HG02840 (cell line): ENCODE data around the gene PPP2R3B.
"Not testable (repeated sequence)": the region's sequence is repeated elsewhere in the genome, so short reads cannot be mapped to it uniquely, and the experiment has no call there.

ENCODE experiments used
- ATAC-seq: cut with Tn5 transposase; IDR thresholded peaks from one replicate; pipeline ENCODE4 v1.9.1; 2021; ENCODE audit warnings: mild to moderate bottlenecking, moderate library complexity, moderate number of reproducible peaks; ENCODE audit not compliant: unreplicated experiment, low FRiP score

The PPP2R3B gene

DNA sequence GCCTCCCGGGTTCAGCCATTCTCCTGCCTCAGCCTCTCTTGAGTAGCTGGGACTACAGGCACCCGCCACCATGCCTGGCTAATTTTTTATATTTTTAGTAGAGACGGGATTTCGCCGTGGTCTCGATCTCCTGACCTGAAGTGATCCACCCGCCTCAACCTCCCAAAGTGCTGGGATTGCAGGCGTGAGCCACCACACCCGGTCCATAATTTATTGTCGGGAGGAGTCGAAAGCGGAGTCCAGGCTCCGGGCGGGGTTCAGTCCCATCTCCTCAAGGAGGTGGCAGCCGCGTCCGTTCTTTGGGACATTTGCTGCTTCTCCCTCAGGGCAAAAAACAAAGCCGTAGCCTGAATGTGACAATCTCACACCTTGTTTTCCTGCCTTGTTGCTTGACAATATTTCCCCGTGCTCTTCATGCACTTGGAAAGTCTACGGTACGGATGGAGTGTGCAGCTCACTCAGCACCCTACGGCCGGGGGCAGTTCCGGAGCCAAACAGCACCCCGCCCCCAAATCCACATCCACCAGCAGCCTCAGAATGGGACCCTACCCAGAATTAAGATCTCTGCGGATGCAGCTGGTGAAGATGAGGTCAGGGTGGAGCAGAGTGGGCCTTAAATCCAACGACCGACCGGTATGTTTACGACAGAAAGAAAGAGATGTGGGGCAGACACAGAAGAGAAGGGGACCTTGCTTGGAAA, 77.7 kb downstream of the PPP2R3B start:
- no peak for ATAC-seq

DNA sequence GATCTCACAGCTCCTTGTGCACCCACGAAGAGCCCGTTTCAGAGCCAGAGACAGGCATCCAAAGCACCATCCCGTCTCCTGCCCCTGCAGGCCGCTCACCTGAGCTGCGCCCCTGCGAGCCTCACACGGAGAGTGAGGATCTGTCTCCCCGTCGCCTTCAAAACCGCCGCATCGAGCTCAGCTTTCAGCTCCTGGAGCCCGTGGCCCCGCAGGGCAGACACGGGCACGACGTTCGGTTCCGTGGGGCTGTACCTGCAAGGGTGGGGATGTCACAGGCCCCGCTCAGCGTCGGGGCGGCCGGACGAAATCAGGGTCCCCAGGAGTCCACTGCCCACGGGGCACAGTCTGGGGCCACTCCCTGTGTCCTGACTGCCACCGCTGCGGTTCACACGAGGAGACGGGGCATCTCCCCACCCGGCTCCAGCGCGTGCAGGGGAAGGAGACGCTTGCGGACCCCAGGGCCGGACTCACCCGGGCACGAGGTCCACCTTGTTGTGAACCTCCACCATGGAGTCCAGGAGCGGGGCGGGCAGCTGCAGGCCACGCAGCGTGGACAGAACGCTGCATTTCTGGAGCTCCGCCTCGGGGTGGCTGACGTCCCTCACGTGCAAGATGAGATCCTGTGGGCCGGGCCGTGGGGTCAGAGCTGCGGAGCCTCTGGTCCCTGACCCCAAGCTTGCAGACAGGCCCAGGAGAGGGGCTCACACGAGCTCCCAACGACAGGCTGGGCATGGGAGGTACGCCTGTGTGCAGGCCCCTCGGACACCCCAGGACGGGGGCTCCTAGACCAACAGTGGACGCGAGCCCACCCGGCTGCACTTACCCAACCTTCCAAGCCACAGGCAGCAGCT, 79.2 kb downstream of the PPP2R3B start:
- no peak for ATAC-seq

DNA sequence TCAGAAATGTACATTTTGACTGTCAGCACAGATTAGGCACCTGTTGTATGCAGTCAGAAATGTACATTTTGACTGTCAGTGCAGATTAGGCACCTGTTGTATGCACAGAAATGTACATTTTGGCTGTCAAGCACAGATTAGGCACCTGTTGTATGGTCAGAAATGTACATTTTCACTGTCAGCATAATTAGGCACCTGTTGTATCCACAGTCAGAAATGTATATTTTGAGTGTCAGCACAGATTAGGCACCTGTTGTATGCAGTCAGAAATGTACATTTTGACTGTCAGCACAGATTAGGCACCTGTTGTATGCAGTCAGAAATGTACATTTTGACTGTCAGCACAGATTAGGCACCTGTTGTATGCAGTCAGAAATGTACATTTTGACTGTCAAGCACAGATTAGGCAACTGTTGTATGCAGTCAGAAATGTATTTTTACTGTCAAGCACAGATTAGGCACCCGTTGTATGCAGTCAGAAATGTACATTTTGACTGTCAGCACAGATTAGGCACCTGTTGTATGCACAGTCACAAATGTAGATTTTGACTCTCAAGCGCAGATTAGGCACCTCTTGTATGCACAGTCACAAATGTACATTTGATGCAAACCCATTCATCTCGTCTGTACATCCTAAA, 80.0 kb downstream of the PPP2R3B start:
- ATAC-seq, result not testable (repeated sequence)

DNA sequence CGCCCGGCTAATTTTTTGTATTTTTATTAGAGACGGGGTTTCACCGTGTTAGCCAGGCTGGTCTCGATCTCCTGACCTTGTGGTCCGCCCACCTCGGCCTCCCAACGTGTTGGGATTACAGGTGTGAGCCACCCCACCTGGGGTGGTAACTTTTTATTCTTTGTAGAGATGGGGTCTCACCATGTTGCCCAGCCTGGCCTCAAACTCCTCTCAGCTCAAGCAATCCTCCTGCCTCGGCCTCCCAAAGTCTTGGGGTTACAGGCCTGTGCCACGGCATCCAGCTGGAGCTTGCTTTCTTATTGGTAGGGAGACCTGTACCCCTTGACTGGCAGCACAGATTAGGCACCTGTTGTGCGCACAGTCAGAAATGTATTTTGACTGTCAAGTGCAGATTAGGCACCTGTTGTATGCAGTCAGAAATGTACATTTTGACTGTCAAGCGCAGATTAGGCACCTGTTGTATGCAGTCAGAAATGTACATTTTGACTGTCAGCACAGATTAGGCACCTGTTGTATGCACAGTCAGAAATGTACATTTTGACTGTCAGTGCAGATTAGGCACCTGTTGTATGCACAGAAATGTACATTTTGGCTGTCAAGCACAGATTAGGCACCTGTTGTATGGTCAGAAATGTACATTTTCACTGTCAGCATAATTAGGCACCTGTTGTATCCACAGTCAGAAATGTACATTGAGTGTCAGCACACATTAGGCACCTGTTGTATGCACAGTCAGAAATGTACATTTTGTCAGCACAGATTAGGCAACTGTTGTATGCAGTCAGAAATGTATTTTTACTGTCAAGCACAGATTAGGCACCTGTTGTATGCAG, 80.7 kb downstream of the PPP2R3B start:
- not testable (repeated sequence) for ATAC-seq

DNA sequence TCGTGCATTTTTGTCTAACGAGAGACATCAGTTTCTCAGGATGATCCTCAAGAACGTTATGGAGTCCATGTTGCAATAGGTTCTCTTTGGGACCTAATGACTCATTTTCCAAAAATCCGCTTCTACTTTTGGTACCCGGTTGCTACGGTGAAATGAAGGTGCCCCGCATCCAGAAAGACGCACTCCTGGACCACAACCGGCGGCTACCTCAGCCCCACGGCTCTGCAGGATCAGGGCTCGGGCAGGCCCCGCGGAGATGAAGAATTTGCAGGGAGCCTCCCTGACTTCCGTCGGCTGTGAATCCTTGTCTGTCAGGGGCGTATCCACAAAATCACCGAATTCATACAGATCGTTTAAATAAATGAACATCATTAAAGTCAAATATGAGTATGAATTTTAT, 83.7 kb downstream of the PPP2R3B start:
- no peak for ATAC-seq

DNA sequence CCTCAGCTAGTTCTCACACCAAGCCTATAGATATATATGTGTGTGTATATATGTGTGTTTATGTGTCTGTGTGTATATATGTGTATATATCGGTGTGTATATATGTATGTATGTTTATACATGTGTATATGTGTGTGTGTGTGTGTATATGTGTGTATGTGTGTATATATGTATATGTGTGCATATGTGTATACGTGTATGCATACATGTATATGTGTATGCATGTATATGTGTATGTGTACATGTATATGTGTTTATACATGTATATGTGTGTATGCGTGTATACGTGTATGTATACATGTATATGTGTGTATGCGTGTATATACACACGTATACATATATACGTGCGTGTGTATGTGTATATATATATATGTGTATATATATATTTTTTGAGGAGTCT, 86.4 kb downstream of the PPP2R3B start:
- no peak for ATAC-seq

DNA sequence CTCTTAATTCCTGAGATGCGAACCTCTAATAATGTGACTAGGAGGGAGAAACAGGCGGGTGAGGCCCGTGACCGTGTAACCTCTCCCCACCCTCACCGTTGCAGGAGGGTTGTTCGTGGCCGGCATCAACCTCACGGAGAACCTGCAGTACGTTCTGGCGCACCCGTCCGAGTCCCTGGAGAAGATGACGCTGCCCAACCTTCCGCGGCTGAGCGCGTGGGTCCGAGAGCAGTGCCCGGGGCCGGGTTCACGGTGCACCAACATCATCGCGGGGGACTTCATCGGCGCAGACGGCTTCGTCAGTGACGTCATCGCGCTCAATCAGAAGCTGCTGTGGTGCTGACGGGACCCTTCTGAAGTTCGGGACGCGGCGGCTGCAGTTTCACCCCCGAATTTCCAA, 87.7 kb downstream of the PPP2R3B start:
- ATAC-seq, result no peak

DNA sequence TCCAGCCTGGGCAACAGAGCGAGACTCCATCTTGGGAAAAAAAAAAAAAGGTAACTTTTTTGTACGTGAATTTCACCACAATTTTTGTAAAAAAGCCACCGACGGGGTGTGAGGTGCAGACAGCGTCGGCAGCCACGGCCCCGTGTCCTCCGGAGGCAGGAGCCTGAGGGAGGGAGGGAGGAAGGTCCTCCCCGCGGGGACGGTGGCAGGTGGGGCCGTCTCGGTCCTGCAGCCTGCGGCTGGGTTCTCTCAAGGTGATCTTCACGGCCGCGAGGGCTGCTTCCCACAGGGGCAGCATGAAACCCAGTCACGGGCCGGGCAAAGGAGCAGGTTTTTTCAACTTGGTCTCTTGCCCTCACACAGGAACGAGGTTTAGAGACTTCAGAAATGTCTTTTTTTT, 91.6 kb downstream of the PPP2R3B start:
- ATAC-seq, result no peak

DNA sequence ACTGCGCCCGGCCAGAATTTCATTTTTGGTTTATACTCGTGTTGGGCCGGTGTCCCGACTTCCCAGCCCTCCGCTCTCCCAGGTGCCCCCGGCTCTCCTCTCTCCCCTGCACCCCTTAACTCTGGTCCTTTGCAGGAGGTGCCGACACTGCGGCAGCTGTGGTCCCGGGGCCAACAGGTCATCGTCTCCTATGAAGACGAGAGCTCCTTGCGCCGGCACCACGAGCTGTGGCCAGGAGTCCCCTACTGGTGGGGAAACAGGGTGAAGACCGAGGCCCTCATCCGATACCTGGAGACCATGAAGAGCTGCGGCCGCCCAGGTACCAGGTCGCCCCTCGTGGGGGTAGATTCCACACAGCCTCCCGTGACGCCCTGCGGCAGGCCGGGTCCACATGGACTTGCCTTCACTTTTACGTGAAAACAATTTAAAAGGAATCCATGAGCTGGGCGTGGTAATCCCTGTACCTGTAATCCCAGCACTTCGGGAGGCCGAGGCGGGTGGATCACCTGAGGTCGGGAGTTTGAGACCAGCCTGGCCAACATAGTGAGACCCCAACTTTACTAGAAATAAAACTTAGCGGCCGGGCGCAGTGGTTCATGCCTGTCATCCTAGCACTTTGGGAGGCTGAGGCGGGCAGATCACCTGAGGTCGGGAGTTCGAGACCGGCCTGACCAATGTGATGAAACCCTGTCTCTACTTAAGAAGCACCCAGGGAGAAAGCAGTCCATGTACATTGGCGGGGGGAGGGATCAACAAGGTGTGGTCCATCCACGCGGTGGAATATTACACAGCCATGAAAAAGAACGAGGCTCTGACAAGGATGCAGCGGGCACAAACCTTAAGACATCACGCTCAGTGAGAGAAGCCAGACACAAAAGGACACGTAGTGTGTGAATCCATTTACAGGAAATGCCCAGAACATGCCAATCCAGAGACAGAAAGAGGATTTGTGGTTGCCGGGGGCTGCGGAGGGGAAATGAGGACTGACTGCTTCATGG, 93.5 kb downstream of the PPP2R3B start:
- no peak for ATAC-seq

DNA sequence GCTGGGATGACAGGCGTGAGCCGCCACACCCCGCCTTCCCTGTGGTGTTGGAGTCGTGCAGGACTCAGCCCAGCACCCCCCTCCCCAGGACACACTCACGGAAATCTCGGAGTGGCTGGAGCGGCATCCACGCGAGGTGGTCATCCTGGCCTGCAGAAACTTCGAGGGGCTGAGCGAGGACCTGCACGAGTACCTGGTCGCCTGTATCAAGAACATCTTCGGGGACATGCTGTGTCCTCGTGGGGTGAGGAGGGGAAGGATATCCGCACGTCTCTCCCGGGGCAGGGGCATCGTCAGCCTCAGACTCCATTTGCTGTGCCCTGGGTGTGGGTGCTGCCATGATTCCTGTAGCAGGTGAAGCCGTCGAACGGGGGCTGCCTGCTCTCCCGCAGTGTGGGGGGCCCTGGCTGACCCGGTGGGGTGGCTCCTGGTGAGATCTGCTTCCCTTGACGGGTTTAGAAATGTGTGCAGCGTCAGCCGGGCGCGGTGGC, 95.3 kb downstream of the PPP2R3B start:
- no peak for ATAC-seq

DNA sequence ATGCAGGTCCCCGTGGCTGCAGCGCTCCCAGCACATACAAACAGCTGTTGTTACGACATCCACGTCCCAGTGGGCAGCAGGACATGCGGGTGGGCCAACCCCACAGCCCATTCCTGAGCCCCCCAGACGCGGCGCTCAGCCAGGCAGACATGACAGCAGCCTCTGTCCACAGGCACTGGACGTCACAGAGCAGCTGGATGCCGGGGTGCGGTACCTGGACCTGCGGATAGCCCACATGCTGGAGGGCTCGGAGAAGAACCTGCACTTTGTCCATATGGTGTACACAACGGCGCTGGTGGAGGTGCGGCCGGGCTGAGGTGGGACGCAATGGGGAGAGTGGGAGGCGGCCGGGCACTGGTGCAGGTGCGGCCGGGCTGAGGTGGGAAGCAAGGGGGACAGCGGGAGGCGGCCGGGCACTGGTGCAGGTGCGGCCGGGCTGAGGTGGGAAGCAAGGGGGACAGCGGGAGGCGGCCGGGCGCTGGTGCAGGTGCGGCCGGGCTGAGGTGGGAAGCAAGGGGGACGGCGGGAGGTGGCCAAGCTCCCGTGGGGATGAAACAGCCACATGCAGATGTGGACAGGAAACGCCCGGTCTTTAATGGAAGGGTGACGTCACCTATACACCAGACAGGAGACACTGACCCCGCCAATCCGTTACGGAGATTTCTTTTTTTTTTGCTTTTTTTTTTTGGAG, 96.1 kb downstream of the PPP2R3B start:
- ATAC-seq, result no peak

DNA sequence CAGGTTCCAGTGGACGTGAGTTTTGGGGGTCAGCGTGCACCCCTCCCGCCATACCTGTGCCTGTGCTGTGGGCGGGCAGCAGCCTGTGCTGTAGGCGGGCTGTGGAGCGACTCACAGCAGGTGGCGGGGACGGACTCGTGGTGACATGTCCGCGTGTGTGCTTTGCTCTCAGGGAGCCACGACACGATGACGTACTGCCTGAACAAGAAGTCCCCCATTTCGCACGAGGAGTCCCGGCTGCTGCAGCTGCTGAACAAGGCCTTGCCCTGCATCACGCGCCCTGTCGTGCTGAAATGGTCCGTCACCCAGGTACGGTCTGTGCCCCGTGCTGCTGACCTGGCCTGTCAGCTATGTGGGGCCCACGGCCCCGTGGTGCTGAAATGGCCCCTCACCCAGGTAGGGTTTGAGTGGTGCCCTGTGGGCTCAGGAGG, 98.1 kb downstream of the PPP2R3B start:
- no peak for ATAC-seq

DNA sequence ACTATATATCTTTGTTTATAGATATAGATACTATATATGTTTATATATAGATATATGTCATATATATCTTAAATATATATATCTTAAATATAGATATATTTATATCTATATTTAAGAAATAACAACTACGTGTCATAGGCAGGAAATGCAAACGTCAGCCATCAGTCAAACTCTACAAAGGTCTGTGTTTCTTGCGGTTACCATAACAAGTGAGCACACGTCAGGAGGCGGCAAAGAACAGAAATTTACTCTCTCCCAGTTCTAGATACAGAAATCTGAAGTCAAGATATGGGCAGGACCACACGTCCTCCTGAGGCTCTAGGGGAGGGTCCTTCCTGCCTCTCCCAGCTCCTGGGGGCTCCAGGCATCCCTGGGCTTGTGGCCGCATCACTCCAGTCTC, 99.0 kb downstream of the PPP2R3B start:
- ATAC-seq, result no peak

DNA sequence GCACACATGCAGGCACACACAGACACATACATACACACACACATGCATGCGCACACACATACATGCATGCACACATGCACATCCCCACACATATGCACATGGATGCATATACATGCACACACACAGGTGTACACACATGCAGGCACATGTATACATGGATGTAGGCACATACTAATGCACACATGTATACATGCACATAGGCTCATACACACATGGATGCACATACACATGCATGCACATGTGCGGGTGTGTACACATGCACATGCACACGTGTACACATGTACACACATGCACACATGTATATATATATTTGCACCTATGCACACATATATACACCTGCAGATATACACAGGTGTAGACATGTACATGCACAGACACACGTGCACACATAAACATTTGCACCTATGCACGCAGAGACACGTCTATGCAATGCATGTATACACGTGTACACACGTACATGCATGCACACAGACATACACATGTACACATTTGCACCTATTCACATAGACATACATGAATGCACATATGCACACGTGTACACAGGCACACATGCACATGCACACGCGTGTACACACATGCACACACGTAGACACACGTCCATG, 101.5 kb downstream of the PPP2R3B start:
- ATAC-seq, result no peak
